Trophoblast cell (in vitro differentiated cells and primary cell): ENCODE measurements around the gene GLT6D1.
"Not testable (repeated sequence)": the region's sequence is repeated elsewhere in the genome, so short reads cannot be mapped to it uniquely, and the experiment has no call there.

ENCODE experiments used
- DNase-seq, 2 donors: peaks; one replicate each; pipeline ENCODE4 v3.0.0-alpha.2; 2016
- H2AFZ ChIP-seq: 2 replicates; pipeline ENCODE4 v1.6.1; 2013; ENCODE audit warnings: low read length, moderate library complexity, mild to moderate bottlenecking; ENCODE audit not compliant: insufficient read depth, poor library complexity
- H2AK5ac ChIP-seq: 2 replicates; pipeline ENCODE4 v1.6.1; 2013; ENCODE audit warnings: mild to moderate bottlenecking, low read length
- H2BK120ac ChIP-seq: 2 replicates; pipeline ENCODE4 v1.6.1; 2013; ENCODE audit warnings: low read length, mild to moderate bottlenecking, moderate library complexity; ENCODE audit not compliant: insufficient read depth, poor library complexity
- H2BK12ac ChIP-seq: 2 replicates; pipeline ENCODE4 v1.6.1; 2013; ENCODE audit warnings: mild to moderate bottlenecking, low read length, moderate library complexity
- H2BK5ac ChIP-seq: 2 replicates; pipeline ENCODE4 v1.6.1; 2013; ENCODE audit warnings: low read length, low read depth, moderate library complexity, mild to moderate bottlenecking; ENCODE audit not compliant: poor library complexity
- H3K14ac ChIP-seq: 2 replicates; pipeline ENCODE4 v1.6.1; 2013; ENCODE audit warnings: mild to moderate bottlenecking, low read length
- H3K18ac ChIP-seq: 2 replicates; pipeline ENCODE4 v1.6.1; 2013; ENCODE audit warnings: mild to moderate bottlenecking, low read length
- H3K23ac ChIP-seq: 2 replicates; pipeline ENCODE4 v1.6.1; 2013; ENCODE audit warnings: low read length
- H3K27ac ChIP-seq: 2 replicates; pipeline ENCODE4 v1.5.1; 2013; ENCODE audit warnings: low read depth, mild to moderate bottlenecking, inconsistent platforms, low read length, moderate library complexity
- H3K27me3 ChIP-seq: 2 replicates; pipeline ENCODE4 v1.6.1; 2013; ENCODE audit warnings: inconsistent platforms, mild to moderate bottlenecking, low read length, moderate library complexity; ENCODE audit not compliant: insufficient read depth
- H3K36me3 ChIP-seq, 2 experiments: 1 replicate in 1 of 2; 2 replicates in 1 of 2; pipeline ENCODE4 v1.6.1; 2013; ENCODE audit warnings: low read length in 2 of 2, mild to moderate bottlenecking in 2 of 2, moderate library complexity in 1 of 2; ENCODE audit not compliant: insufficient read depth in 2 of 2, control insufficient read depth in 1 of 2
- H3K4ac ChIP-seq: 2 replicates; pipeline ENCODE4 v1.6.1; 2013; ENCODE audit warnings: low read depth, mild to moderate bottlenecking, low read length, moderate library complexity
- H3K4me1 ChIP-seq, 2 experiments: 1 replicate in 1 of 2; 2 replicates in 1 of 2; pipeline ENCODE4 v1.6.1; 2013; ENCODE audit warnings: low read length in 2 of 2, mild to moderate bottlenecking in 2 of 2, moderate library complexity in 1 of 2; ENCODE audit not compliant: insufficient read depth in 2 of 2, control insufficient read depth in 1 of 2
- H3K4me2 ChIP-seq: 2 replicates; pipeline ENCODE4 v1.6.1; 2013; ENCODE audit warnings: inconsistent platforms, mild to moderate bottlenecking, low read length, moderate library complexity
- H3K4me3 ChIP-seq: 2 replicates; pipeline ENCODE4 v1.5.1; 2013; ENCODE audit warnings: mild to moderate bottlenecking, low read depth, low read length, inconsistent platforms
- H3K79me1 ChIP-seq: one replicate; pipeline ENCODE4 v1.6.1; 2013; ENCODE audit warnings: low read length
- H3K79me2 ChIP-seq: 2 replicates; pipeline ENCODE4 v1.6.1; 2013; ENCODE audit warnings: low read length, mild to moderate bottlenecking; ENCODE audit not compliant: control insufficient read depth, insufficient read depth, poor library complexity
- H3K9ac ChIP-seq: 2 replicates; pipeline ENCODE4 v1.6.1; 2013; ENCODE audit warnings: mild to moderate bottlenecking, low read length
- H3K9me3 ChIP-seq: 2 replicates; pipeline ENCODE4 v1.6.1; 2013; ENCODE audit warnings: low read depth, mild to moderate bottlenecking, control low read depth, inconsistent platforms, low read length; ENCODE audit not compliant: insufficient read depth
- H4K12ac ChIP-seq: 2 replicates; pipeline ENCODE4 v1.6.1; 2013; ENCODE audit warnings: low read depth, mild to moderate bottlenecking, low read length, moderate library complexity
- H4K8ac ChIP-seq: 2 replicates; pipeline ENCODE4 v1.6.1; 2013; ENCODE audit warnings: low read depth, mild to moderate bottlenecking, low read length, moderate library complexity
- H4K91ac ChIP-seq: one replicate; pipeline ENCODE4 v1.6.1; 2013; ENCODE audit warnings: low read depth, mild to moderate bottlenecking, low read length, moderate library complexity
- WGBS: extraction: QIAGEN DNeasy Blood & Tissue Kit; methylation state at CpG from one replicate; pipeline ENCODE4 v1.1.7; 2013; ENCODE audit warnings: missing lambda C conversion rate; ENCODE audit not compliant: insufficient read length, insufficient coverage; ENCODE audit errors: extremely low coverage; 5-methylcytosine and 5-hydroxymethylcytosine counted together

The GLT6D1 gene

GRCh38 chr9:135641047-135641446 is 1.7 kb upstream of the GLT6D1 start:
- no peak overlapping the region for H3K9ac ChIP-seq
- H3K27ac ChIP-seq = no peak overlapping the region

GRCh38 chr9:135636930-135637530 is 2.3 kb downstream of the GLT6D1 start:
- H2BK5ac ChIP-seq, H3K79me1 ChIP-seq, H3K4me3 ChIP-seq, DNase-seq, H4K8ac ChIP-seq, H2AFZ ChIP-seq, H3K4me2 ChIP-seq, H4K91ac ChIP-seq, H3K14ac ChIP-seq, H3K4me1 ChIP-seq, H3K9me3 ChIP-seq, H2AK5ac ChIP-seq, H4K12ac ChIP-seq, H3K18ac ChIP-seq, H3K27ac ChIP-seq, H3K4ac ChIP-seq, H2BK120ac ChIP-seq, H3K23ac ChIP-seq, H3K9ac ChIP-seq, H3K36me3 ChIP-seq, H3K27me3 ChIP-seq, H2BK12ac ChIP-seq, H3K79me2 ChIP-seq: not testable (repeated sequence)
- WGBS = no CpG with 5 or more reads among the region's 7 CpGs

More at GRCh38 chr9:135641047-135641446, 1.7 kb upstream of the GLT6D1 start:
- no peak for DNase-seq
- H3K79me1 ChIP-seq = no peaks in the 10 kb centered on the region
- no peak overlapping the region for H3K14ac ChIP-seq
- no peak overlapping the region for H3K4ac ChIP-seq
- no peak overlapping the region for H2AFZ ChIP-seq
- H2AK5ac ChIP-seq = no peak overlapping the region
- peaks cover 16% of the 10 kb centered on the region for H3K9me3 ChIP-seq
- H3K27me3 ChIP-seq = no peaks in the 10 kb centered on the region
- no peak overlapping the region for H3K23ac ChIP-seq
- no peaks in the 10 kb centered on the region for H3K36me3 ChIP-seq
- no peak overlapping the region for H3K18ac ChIP-seq
- no peak overlapping the region for H3K4me2 ChIP-seq
- H2BK12ac ChIP-seq = no peak overlapping the region
- no peaks in the 10 kb centered on the region for H3K4me1 ChIP-seq
- no peak overlapping the region for H4K12ac ChIP-seq
- no peaks in the 10 kb centered on the region for H3K79me2 ChIP-seq
- no peak overlapping the region for H2BK5ac ChIP-seq
- no peak overlapping the region for H4K8ac ChIP-seq
- H4K91ac ChIP-seq = no peak overlapping the region
- no CpG with 5 or more reads among the region's 7 CpGs for WGBS
- H3K4me3 ChIP-seq = no peak overlapping the region
- H2BK120ac ChIP-seq = no peak overlapping the region

GRCh38 chr9:135632841-135633240 is 6.5 kb downstream of the GLT6D1 start:
- Histone ChIP-seq H3K36me3 (no peaks in the 10 kb centered on the region), H3K23ac (no peak overlapping the region), H3K4me1 (no peaks in the 10 kb centered on the region), H3K9ac (no peak overlapping the region), H3K4me2 (no peak overlapping the region), H3K27me3 (no peaks in the 10 kb centered on the region), H2AK5ac (no peak overlapping the region), H3K27ac (no peak overlapping the region), H3K9me3 (no peaks in the 10 kb centered on the region), H3K4me3 (no peak overlapping the region), H4K12ac (no peak overlapping the region), H4K91ac (no peak overlapping the region), H3K79me2 (no peaks in the 10 kb centered on the region), H2BK12ac (no peak overlapping the region), H4K8ac (no peak overlapping the region), H2AFZ (no peak overlapping the region), H3K18ac (no peak overlapping the region), H3K14ac (no peak overlapping the region), H3K4ac (no peak overlapping the region), H2BK120ac (no peak overlapping the region), H2BK5ac (no peak overlapping the region), H3K79me1 (no peaks in the 10 kb centered on the region)
- DNase-seq = no peak
- WGBS = no CpG with 5 or more reads among the region's 10 CpGs

- H3K23ac ChIP-seq = no peak overlapping the region
- H3K4ac ChIP-seq = no peak overlapping the region
- H3K4me1 ChIP-seq = no peaks in the 10 kb centered on the region
- no peaks in the 10 kb centered on the region for H3K79me1 ChIP-seq
- no peaks in the 10 kb centered on the region for H3K36me3 ChIP-seq
- WGBS = no CpG with 5 or more reads among the region's 14 CpGs
- H2AK5ac ChIP-seq = no peak overlapping the region
- no peak overlapping the region for H3K4me2 ChIP-seq
- H3K27me3 ChIP-seq = no peaks in the 10 kb centered on the region
- no peak overlapping the region for H2BK120ac ChIP-seq
- no peak overlapping the region for H3K9ac ChIP-seq
- no peak overlapping the region for H3K4me3 ChIP-seq
- H2BK5ac ChIP-seq = no peak overlapping the region
- H3K14ac ChIP-seq = no peak overlapping the region
- peaks cover 7% of the 10 kb centered on the region for H3K9me3 ChIP-seq
- H2AFZ ChIP-seq = no peak overlapping the region
- no peak overlapping the region for H4K91ac ChIP-seq
- no peak for DNase-seq
- no peak overlapping the region for H2BK12ac ChIP-seq
- no peak overlapping the region for H3K27ac ChIP-seq
- no peak overlapping the region for H3K18ac ChIP-seq
- H3K79me2 ChIP-seq = no peaks in the 10 kb centered on the region
- H4K12ac ChIP-seq = no peak overlapping the region
- H4K8ac ChIP-seq = no peak overlapping the region
These were observed 15.1 kb downstream of the GLT6D1 start for GRCh38 chr9:135624282-135624681.
